A549 (cell line): ENCODE measurements around the gene ARID1B. TPM values are rescaled to one million over a fixed set of nuclear protein-coding genes. Genes with fewer than 3 reads are reported as not detected.

ENCODE experiments used
- ATAC-seq, 2 experiments: fragments of 200-7000 bp in 1 of 2; fragments of >200 bp in 1 of 2; cut with Nextera tagmentation in 1 of 2; cut with Tn5 transposase in 1 of 2; 3 replicates each; pipeline versions ENCODE4 v1.8.0 to v1.9.1; 2018 to 2020; ENCODE audit warnings: mild to moderate bottlenecking in 1 of 2, moderate library complexity in 1 of 2
- CTCF ChIA-PET: fragments of 300-600 bp; sonication (Branson Sonifier 250); formaldehyde crosslinking; extraction: SDS; loops from one replicate; lab custom pipeline; 2021; ENCODE audit warnings: antibody characterized with exemption, inconsistent platforms; lab: Yijun Ruan, JAX
- POLR2A ChIA-PET: fragments of 350-600 bp; formaldehyde crosslinking; extraction: SDS; loops from one replicate; lab custom pipeline; 2021; ENCODE audit warnings: antibody characterized with exemption, inconsistent platforms; lab: Yijun Ruan, JAX
- DNase-seq, 2 experiments: peaks; one replicate each; pipeline versions ENCODE4 v3.0.0 to v3.0.0-alpha.2; 2011 to 2016; ENCODE audit warnings: low read depth in 1 of 2, low spot score in 1 of 2
- FAIRE-seq: peaks from 2 replicates; lab custom pipeline; 2011; peaks lifted over from hg19 to GRCh38; lab: Jason Lieb, UNC
- H3K27ac ChIP-seq, 2 experiments: fragments of >200 bp; sonication (Bioruptor Twin); formaldehyde crosslinking; 3 replicates each; pipeline ENCODE4 v1.5.1; 2016 to 2017
- H3K4me1 ChIP-seq: fragments of >200 bp; sonication (Bioruptor Twin); formaldehyde crosslinking; 3 replicates; pipeline ENCODE4 v1.6.1; 2016
- H3K4me2 ChIP-seq: fragments of >200 bp; sonication (Bioruptor Twin); formaldehyde crosslinking; 3 replicates; pipeline ENCODE4 v1.6.1; 2016
- H3K4me3 ChIP-seq: fragments of >200 bp; sonication (Bioruptor Twin); formaldehyde crosslinking; 3 replicates; pipeline ENCODE4 v1.5.1; 2016
- H3K9me3 ChIP-seq: fragments of >200 bp; sonication (Bioruptor Twin); formaldehyde crosslinking; 3 replicates; pipeline ENCODE4 v1.6.1; 2016
- BHLHE40 ChIP-seq: IDR thresholded peaks from 2 replicates; pipeline ENCODE4 v1.6.1; 2012; ENCODE audit warnings: low read depth, low read length, inconsistent platforms
- CBX2 ChIP-seq: fragments of 200-600 bp; sonication (generic); IDR thresholded peaks from 2 replicates; pipeline ENCODE4 v1.6.1; 2016; ENCODE audit warnings: low read depth, mild to moderate bottlenecking, borderline replicate concordance
- E2F6 ChIP-seq: IDR thresholded peaks from 2 replicates; pipeline ENCODE4 v1.6.1; 2012; ENCODE audit warnings: low read depth, borderline replicate concordance
- EHF ChIP-seq: fragments of 250-450 bp; sonication (Bioruptor Pico); IDR thresholded peaks from 2 replicates; pipeline ENCODE4 v1.5.0; 2020; ENCODE audit warnings: mild to moderate bottlenecking
- EP300 ChIP-seq, 2 experiments: fragments of >200 bp; sonication (Bioruptor Twin); formaldehyde crosslinking; IDR thresholded peaks; 2 replicates in 1 of 2; 3 replicates in 1 of 2; pipeline ENCODE4 v1.6.1; 2016 to 2017
- ESRRA ChIP-seq: fragments of 150-350 bp; IDR thresholded peaks from 2 replicates; pipeline ENCODE4 v1.6.1; 2014; ENCODE audit warnings: mild to moderate bottlenecking, low read length, borderline replicate concordance
- GATA3 ChIP-seq: IDR thresholded peaks from 2 replicates; pipeline ENCODE4 v1.6.1; 2012; ENCODE audit warnings: borderline replicate concordance
- JUNB ChIP-seq: fragments of >200 bp; sonication (Bioruptor Twin); formaldehyde crosslinking; IDR thresholded peaks from 2 replicates; pipeline ENCODE4 v1.6.1; 2016
- MAFK ChIP-seq: fragments of 450-650 bp; IDR thresholded peaks from 2 replicates; pipeline ENCODE4 v1.6.1; 2014; ENCODE audit not compliant: partially characterized antibody
- MAZ ChIP-seq: fragments of 150-350 bp; IDR thresholded peaks from 2 replicates; pipeline ENCODE4 v1.6.1; 2014; ENCODE audit warnings: antibody characterized with exemption, low read depth, low read length, borderline replicate concordance
- MYC ChIP-seq: IDR thresholded peaks from 2 replicates; pipeline ENCODE4 v1.6.1; 2012; ENCODE audit warnings: mild to moderate bottlenecking, inconsistent platforms, low read length, improper control_type of control experiment, borderline replicate concordance
- PBX3 ChIP-seq: IDR thresholded peaks from 2 replicates; pipeline ENCODE4 v1.6.1; 2012
- PHF8 ChIP-seq: fragments of 200-600 bp; sonication (generic); IDR thresholded peaks from 2 replicates; pipeline ENCODE4 v1.6.1; 2016; ENCODE audit warnings: low read depth, mild to moderate bottlenecking, antibody characterized with exemption, moderate library complexity, borderline replicate concordance
- POLR2A ChIP-seq: IDR thresholded peaks from 2 replicates; pipeline ENCODE4 v1.6.1; 2012; ENCODE audit warnings: mild to moderate bottlenecking, low read length
- POLR2AphosphoS2 ChIP-seq: conservative IDR thresholded peaks from 2 replicates; pipeline ENCODE4 v1.6.1; 2012; ENCODE audit warnings: low read length, improper control_type of control experiment, inconsistent platforms
- REST ChIP-seq: fragments of 200-600 bp; sonication (generic); IDR thresholded peaks from 2 replicates; pipeline ENCODE4 v1.6.1; 2016; ENCODE audit warnings: antibody characterized with exemption, mild to moderate bottlenecking, moderate library complexity
- USF2 ChIP-seq: fragments of 450-650 bp; IDR thresholded peaks from 2 replicates; pipeline ENCODE4 v1.6.1; 2014; ENCODE audit warnings: antibody characterized with exemption
- ZC3H11A ChIP-seq: fragments of 450-650 bp; IDR thresholded peaks from 2 replicates; pipeline ENCODE4 v1.6.1; 2014; ENCODE audit warnings: antibody characterized with exemption, mild to moderate bottlenecking
- ZNF302 ChIP-seq: fragments of 250-450 bp; sonication (Bioruptor Pico); IDR thresholded peaks from 2 replicates; pipeline ENCODE4 v1.9.0; 2021; ENCODE audit warnings: inconsistent platforms, mild to moderate bottlenecking, moderate library complexity
- ZSCAN20 ChIP-seq: fragments of 250-450 bp; sonication (Bioruptor Pico); IDR thresholded peaks from 2 replicates; pipeline ENCODE4 v1.8.0; 2022; ENCODE audit warnings: mild to moderate bottlenecking, moderate library complexity
- WGBS: methylation state at CpG from one replicate; pipeline ENCODE4 v1.1.6; 2017; ENCODE audit errors: missing lambda C conversion rate; 5-methylcytosine and 5-hydroxymethylcytosine counted together
- polyA plus RNA-seq, 4 experiments: library from polyadenylated mRNA; depleted of rRNA in 3 of 4; stranded (reverse); fragments of >200 nt; fragmentation: RNase III in 1 of 4; extraction: RNeasy Plus Mini Kit Qiagen cat#74134 plus additional on column Dnase treatment in 1 of 4; gene quantifications; 2 replicates in 3 of 4; 3 replicates in 1 of 4; pipeline ENCODE4 v1.2.3, GENCODE V29; 2011 to 2017

The ARID1B gene
- polyA plus RNA-seq, 2 of the 4 experiments (the other 2 are of a cell fraction), result 13.5 to 16.3 TPM

GRCh38 chr6:157131250-157131649 lies 354.1 kb downstream of the ARID1B start:
- WGBS, result 91% methylated on average over 8 of the region's 8 CpGs
- no peak for ATAC-seq
- DNase-seq, result no peak
- POLR2A ChIA-PET, result no interaction called here
- Histone ChIP-seq H3K4me3 (no peak overlapping the region), H3K9me3 (no peaks in the 10 kb centered on the region)
- no peak for FAIRE-seq
- no peak for TF ChIP-seq POLR2A
- no peak for TF ChIP-seq ZC3H11A
- TF ChIP-seq CBX2, result no peak
- no peak for TF ChIP-seq EP300 (IDR thresholded peaks at IDR 0.05)
- no peak for TF ChIP-seq E2F6
- no peak for TF ChIP-seq JUNB
- TF ChIP-seq ZSCAN20 (CRISPR knock-in tag), result no peak
- TF ChIP-seq GATA3, result no peak
- no peak for TF ChIP-seq PHF8
- TF ChIP-seq MAFK, result no peak
- TF ChIP-seq ESRRA, result no peak
- TF ChIP-seq, all 56 proteins: peak for 0
- no peak overlapping the region for H3K27ac ChIP-seq
- no peaks in the 10 kb centered on the region for H3K4me1 ChIP-seq
- H3K4me2 ChIP-seq, result no peak overlapping the region
- CTCF ChIA-PET, result interaction anchor here (1.0 kb wide), 1 partner anchor 20 kb away, joined by 3 read pairs; no protein-coding TSS in a partner anchor

GRCh38 chr6:157133856-157134255 lies 356.7 kb downstream of the ARID1B start:
- ATAC-seq (no peak), DNase-seq (no peak), FAIRE-seq (no peak)
- Histone ChIP-seq H3K27ac (no peak overlapping the region), H3K4me1 (0 out of 3 replicates have a peak, but pooled peaks cover 2% of the 10 kb centered on the region), H3K4me3 (no peak overlapping the region), H3K4me2 (no peak overlapping the region), H3K9me3 (no peaks in the 10 kb centered on the region)
- ChIA-PET POLR2A (no interaction called here), CTCF (no interaction called here)
- WGBS, result 89% methylated on average over 2 of the region's 2 CpGs
- no peak for TF ChIP-seq REST
- no peak for TF ChIP-seq POLR2A
- no peak for TF ChIP-seq PHF8
- TF ChIP-seq BHLHE40, result no peak
- no peak for TF ChIP-seq MAZ

GRCh38 chr6:157134402-157135047 lies 357.3 kb downstream of the ARID1B start:
- Histone ChIP-seq H3K4me3 (no peak overlapping the region), H3K4me1 (0 out of 3 replicates have a peak, but pooled peaks cover 2% of the 10 kb centered on the region), H3K27ac (no peak overlapping the region), H3K4me2 (no peak overlapping the region), H3K9me3 (no peaks in the 10 kb centered on the region)
- FAIRE-seq (no peak), ATAC-seq (no peak), DNase-seq (no peak)
- TF ChIP-seq ZSCAN20 (CRISPR knock-in tag) (no peak), E2F6 (no peak), USF2 (no peak), MAZ (no peak), MYC (no peak), PBX3 (no peak), POLR2AphosphoS2 (no peak), EHF (CRISPR knock-in tag) (no peak), ZC3H11A (no peak), ESRRA (no peak), JUNB (no peak), ZNF302 (CRISPR knock-in tag) (no peak)
- WGBS, result 70% methylated on average over 7 of the region's 7 CpGs
- POLR2A ChIA-PET, result no interaction called here
- CTCF ChIA-PET, result no interaction called here
